NT2/D1 (cell line): ENCODE measurements around the gene ZNF316.
"Not testable (repeated sequence)": the region's sequence is repeated elsewhere in the genome, so short reads cannot be mapped to it uniquely, and the experiment has no call there.

Experiments
- DNase-seq: peaks from one replicate; pipeline ENCODE4 v3.0.0-alpha.2; 2011; ENCODE audit warnings: low read depth, low spot score
- H3K27me3 ChIP-seq: 2 replicates; pipeline ENCODE4 v1.6.0; 2011; ENCODE audit warnings: mild to moderate bottlenecking; ENCODE audit not compliant: insufficient read length, insufficient read depth
- H3K36me3 ChIP-seq: 2 replicates; pipeline ENCODE4 v1.6.1; 2011; ENCODE audit warnings: mild to moderate bottlenecking, low read length, mixed read lengths; ENCODE audit not compliant: insufficient read depth, insufficient read length
- H3K4me1 ChIP-seq: 2 replicates; pipeline ENCODE4 v1.5.1; 2011; ENCODE audit not compliant: insufficient read depth, insufficient read length
- H3K4me3 ChIP-seq: 2 replicates; pipeline ENCODE4 v1.5.1; 2011; ENCODE audit warnings: low read depth; ENCODE audit not compliant: insufficient read length
- H3K9ac ChIP-seq: 2 replicates; pipeline ENCODE4 v1.6.0; 2011; ENCODE audit warnings: low read depth; ENCODE audit not compliant: insufficient read length
- H3K9me3 ChIP-seq: 2 replicates; pipeline ENCODE4 v1.5.1; 2011; ENCODE audit warnings: mild to moderate bottlenecking, low read length; ENCODE audit not compliant: insufficient read depth
- SUZ12 ChIP-seq: IDR thresholded peaks from 2 replicates; pipeline ENCODE4 v1.6.1; 2011; ENCODE audit not compliant: insufficient read length, insufficient read depth; ENCODE audit errors: extremely low read depth
- YY1 ChIP-seq: IDR thresholded peaks from 2 replicates; pipeline ENCODE4 v1.6.1; 2011; ENCODE audit not compliant: insufficient read length, insufficient read depth
- ZNF274 ChIP-seq: IDR thresholded peaks from 2 replicates; pipeline ENCODE4 v1.6.1; 2011; ENCODE audit warnings: mild to moderate bottlenecking, low read depth, low read length

ZNF316 gene

DNA sequence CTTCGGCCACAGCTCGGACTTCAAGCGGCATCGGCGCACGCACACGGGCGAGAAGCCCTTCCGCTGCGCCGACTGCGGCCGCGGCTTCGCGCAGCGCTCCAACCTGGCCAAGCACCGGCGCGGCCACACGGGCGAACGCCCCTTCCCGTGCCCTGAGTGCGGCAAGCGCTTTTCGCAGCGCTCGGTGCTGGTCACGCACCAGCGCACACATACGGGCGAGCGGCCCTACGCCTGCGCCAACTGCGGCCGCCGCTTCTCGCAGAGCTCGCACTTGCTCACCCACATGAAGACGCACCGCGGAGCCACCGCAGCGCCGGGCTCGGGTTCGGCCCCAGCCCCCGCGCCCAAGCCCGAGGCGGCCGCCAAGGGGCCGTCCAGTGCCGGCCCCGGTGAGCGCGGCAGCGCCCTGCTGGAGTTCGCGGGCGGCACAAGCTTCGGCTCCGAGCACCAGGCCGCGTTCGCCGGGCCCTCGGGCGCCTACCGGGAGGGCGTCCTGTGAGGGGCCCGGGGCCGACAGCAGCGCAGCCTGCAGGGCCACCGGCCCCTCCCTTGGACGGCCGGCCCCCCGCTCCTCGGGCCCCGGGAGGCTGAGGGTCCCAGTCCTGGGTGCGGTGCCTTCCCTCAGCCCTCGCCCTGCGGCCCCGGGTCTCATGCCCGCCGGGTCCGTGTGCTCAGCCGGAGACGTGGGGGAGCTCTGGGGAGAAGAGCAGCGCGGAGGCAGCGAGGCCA, 17.2 kb downstream of the ZNF316 start:
- peaks cover 14% of the 10 kb centered on the region; the same call in 1 of the 2 replicates for H3K9me3 ChIP-seq
- no peak for TF ChIP-seq ZNF274
- TF ChIP-seq YY1 = no peak
- no peak for TF ChIP-seq SUZ12
- no peak overlapping the region for H3K9ac ChIP-seq
- no peak overlapping the region for H3K4me3 ChIP-seq
- H3K4me1 ChIP-seq = peaks cover 1% of the 10 kb centered on the region
- no peak for DNase-seq
- no peaks in the 10 kb centered on the region for H3K27me3 ChIP-seq
- H3K36me3 ChIP-seq = peaks cover 51% of the 10 kb centered on the region

DNA sequence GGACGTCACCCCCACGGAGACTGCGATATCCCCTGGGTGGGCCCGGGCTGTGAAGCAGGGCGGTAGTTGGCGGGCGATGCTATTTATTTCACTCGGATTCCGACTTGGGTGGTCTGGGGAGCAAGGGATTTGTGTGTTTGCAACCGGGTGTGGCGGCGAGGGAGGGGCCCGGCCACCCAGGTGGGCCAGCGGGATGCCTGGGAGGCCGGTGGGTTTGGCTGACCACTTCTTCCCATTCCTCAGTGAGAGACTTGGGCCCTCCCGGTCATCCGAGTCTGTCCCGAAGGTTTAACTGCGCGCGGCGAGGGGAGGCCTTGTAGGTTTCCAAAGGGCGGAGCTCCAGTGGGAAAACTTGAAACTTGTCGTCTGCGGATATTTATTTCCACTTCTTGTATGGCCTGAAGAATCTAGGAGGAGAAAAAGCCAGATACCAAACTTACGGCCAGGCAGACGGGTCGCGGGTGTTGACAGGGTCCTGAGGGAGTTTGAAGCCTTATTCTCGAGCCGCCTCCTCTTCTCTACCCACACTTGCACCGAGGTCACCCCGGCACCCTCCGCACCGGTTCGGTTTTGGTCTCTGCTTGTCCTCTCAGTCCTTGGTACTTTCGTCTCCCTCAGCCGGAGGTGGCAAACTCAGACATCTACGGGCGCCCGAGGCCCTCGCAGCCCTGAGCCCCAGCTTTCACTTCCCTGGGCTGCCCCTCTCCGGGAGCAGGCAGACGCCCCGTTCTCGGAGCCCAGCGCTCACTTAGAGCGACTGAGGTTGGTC, 17.9 kb downstream of the ZNF316 start:
- no peak overlapping the region for H3K9ac ChIP-seq
- no peak overlapping the region for H3K4me3 ChIP-seq
- H3K36me3 ChIP-seq = peaks cover 44% of the 10 kb centered on the region
- TF ChIP-seq ZNF274 = no peak
- TF ChIP-seq YY1 = no peak
- no peak for TF ChIP-seq SUZ12
- peaks cover 14% of the 10 kb centered on the region; the same call in 1 of the 2 replicates for H3K9me3 ChIP-seq
- DNase-seq = no peak
- H3K4me1 ChIP-seq = peaks cover 5% of the 10 kb centered on the region
- H3K27me3 ChIP-seq = no peaks in the 10 kb centered on the region

- Histone ChIP-seq H3K27me3 (no peaks in the 10 kb centered on the region), H3K4me1 (peaks cover 5% of the 10 kb centered on the region), H3K36me3 (peaks cover 38% of the 10 kb centered on the region), H3K4me3 (no peak overlapping the region), H3K9me3 (peaks cover 14% of the 10 kb centered on the region; the same call in 1 of the 2 replicates), H3K9ac (no peak overlapping the region)
- TF ChIP-seq YY1 (no peak), SUZ12 (no peak), ZNF274 (no peak)
- DNase-seq = no peak
Observed at GRCh38 chr7:6655636-6656385, 18.7 kb downstream of the ZNF316 start.

DNA sequence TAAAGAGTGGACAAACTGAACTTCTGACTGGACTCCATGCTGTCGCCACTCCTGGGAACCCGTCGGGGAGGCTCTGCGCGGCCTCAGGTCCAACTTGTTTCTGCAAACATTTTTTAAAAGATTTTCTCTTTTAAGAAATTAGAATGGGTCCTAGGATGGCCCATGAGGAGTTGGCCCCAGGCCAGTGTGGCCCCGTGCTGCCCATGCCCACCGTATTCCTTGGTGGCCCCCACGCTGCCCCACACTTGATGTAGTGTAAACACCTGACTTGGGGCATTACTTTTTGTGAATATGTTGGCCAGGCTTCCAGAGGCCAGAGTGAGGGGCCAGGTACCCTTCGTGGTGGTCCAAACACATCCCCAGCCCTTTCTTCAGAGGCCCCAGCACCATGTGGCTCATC, 19.3 kb downstream of the ZNF316 start:
- Histone ChIP-seq H3K9me3 (peaks cover 14% of the 10 kb centered on the region; the same call in 1 of the 2 replicates), H3K9ac (no peak overlapping the region), H3K4me3 (no peak overlapping the region), H3K36me3 (peaks cover 36% of the 10 kb centered on the region), H3K27me3 (no peaks in the 10 kb centered on the region), H3K4me1 (peaks cover 5% of the 10 kb centered on the region)
- TF ChIP-seq SUZ12 (no peak), ZNF274 (no peak), YY1 (no peak)
- no peak for DNase-seq

DNA sequence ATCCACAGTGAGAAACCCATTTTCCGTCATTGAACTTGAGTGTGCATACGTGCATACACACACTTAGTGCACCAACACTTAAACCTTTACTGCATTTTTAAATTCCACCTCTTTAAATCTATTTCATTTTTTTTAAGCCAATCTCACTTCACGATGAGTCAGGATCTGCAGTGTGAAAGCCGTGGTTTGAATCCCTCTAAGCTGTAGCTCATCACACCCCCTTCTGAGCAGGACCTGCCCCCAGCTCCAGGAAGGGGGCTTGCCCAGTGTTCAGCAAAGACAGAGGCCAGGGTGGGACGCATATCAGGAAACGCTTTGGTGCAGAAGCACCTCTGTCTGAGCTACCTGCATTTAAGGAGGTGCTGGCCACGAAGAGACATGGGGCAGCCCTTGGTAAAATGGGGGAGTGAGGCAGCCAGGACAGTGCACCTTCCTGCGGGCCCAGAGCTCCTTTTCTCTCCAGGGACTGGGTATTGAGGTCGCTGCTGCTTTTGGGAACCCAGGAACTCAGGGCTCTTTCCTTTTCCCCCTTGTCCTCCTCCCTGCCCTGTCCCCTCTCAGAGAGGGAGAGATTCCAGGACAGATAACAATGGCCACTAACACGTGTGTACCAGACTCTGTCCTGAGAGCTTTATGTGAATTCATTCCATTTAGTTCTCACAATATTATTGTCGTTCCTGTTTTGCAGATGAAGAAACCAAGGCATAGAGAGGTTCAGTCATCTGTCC, 21.7 kb downstream of the ZNF316 start:
- Histone ChIP-seq H3K27me3 (no peaks in the 10 kb centered on the region), H3K36me3 (peaks cover 16% of the 10 kb centered on the region), H3K9me3 (no peaks in the 10 kb centered on the region), H3K4me3 (no peak overlapping the region), H3K9ac (no peak overlapping the region), H3K4me1 (peaks cover 5% of the 10 kb centered on the region)
- no peak for DNase-seq
- no peak for TF ChIP-seq ZNF274
- TF ChIP-seq SUZ12 = no peak
- TF ChIP-seq YY1 = no peak

GRCh38 chr7:6670851-6671250, 33.7 kb downstream of the ZNF316 start:
- H3K4me3 ChIP-seq, H3K4me1 ChIP-seq, H3K27me3 ChIP-seq, H3K9ac ChIP-seq, DNase-seq: not testable (repeated sequence)
- H3K9me3 ChIP-seq = peaks cover 79% of the 10 kb centered on the region
- peaks cover 15% of the 10 kb centered on the region for H3K36me3 ChIP-seq
